ENCODE results near the gene CTDSPL.
A peak's percentile ranks its signal among the peaks of the same experiment; 100 is the strongest.

Gene CTDSPL

GRCh38 chr3:37963016-37963415 lies 101.3 kb downstream of the CTDSPL start:
- H3K4me3 ChIP-seq (ENCODE audit: low read depth, low read length), result no peak overlapping the region
- DNase-seq (ENCODE audit: low read depth), result no peak

GRCh38 chr3:37963635-37964034 lies 102.0 kb downstream of the CTDSPL start:
- H3K4me3 ChIP-seq (ENCODE audit: low read depth, low read length), result no peak overlapping the region
- no peak for DNase-seq (ENCODE audit: low read depth)
- no peak for TF ChIP-seq CTCF (conservative IDR thresholded peaks at IDR 0.05; ENCODE audit: low read depth, low read length)

More at GRCh38 chr3:37963016-37963415, 101.3 kb downstream of the CTDSPL start:
- TF ChIP-seq CTCF (conservative IDR thresholded peaks at IDR 0.05; ENCODE audit: low read depth, low read length), result no peak

GRCh38 chr3:37964146-37964545 lies 102.5 kb downstream of the CTDSPL start:
- TF ChIP-seq CTCF (conservative IDR thresholded peaks at IDR 0.05; ENCODE audit: low read depth, low read length), result no peak
- H3K4me3 ChIP-seq (ENCODE audit: low read depth, low read length), result no peak overlapping the region
- DNase-seq (ENCODE audit: low read depth), result no peak

- DNase-seq (ENCODE audit: low read depth), result no peak
- TF ChIP-seq CTCF (conservative IDR thresholded peaks at IDR 0.05; ENCODE audit: low read depth, low read length), result no peak
- H3K4me3 ChIP-seq (ENCODE audit: low read depth, low read length), result no peak overlapping the region
Observed at GRCh38 chr3:37964716-37965115, 103.0 kb downstream of the CTDSPL start.

GRCh38 chr3:37967260-37967881 lies 105.7 kb downstream of the CTDSPL start:
- no peak overlapping the region for H3K4me3 ChIP-seq (ENCODE audit: low read depth, low read length)
- peak; percentile 82 for DNase-seq (ENCODE audit: low read depth)
- TF ChIP-seq CTCF (conservative IDR thresholded peaks at IDR 0.05; ENCODE audit: low read depth, low read length), result peak; percentile 99

- no peak for DNase-seq (ENCODE audit: low read depth)
- H3K4me3 ChIP-seq (ENCODE audit: low read depth, low read length), result no peak overlapping the region
- TF ChIP-seq CTCF (conservative IDR thresholded peaks at IDR 0.05; ENCODE audit: low read depth, low read length), result no peak
Observed at GRCh38 chr3:37968199-37968598, 106.5 kb downstream of the CTDSPL start.

Measured in choroid plexus epithelial cell (primary cell).